Activated naive CD4-positive, alpha-beta T cell treated with anti-CD3 and anti-CD28 coated beads, Interleukin-2, amount 50 U/mL, for 24 hours (primary cell): ENCODE results near the gene PPARG.

Experiments
- H3K27ac Mint-ChIP-seq: one replicate; pipeline ENCODE4 v1.8.0; 2021; ENCODE audit warnings: mild to moderate bottlenecking, mixed read lengths
- H3K27me3 Mint-ChIP-seq: one replicate; pipeline ENCODE4 v1.8.0; 2021; ENCODE audit warnings: mixed read lengths
- H3K36me3 Mint-ChIP-seq: one replicate; pipeline ENCODE4 v1.8.0; 2021; ENCODE audit warnings: mixed read lengths
- H3K4me1 Mint-ChIP-seq: one replicate; pipeline ENCODE4 v1.8.0; 2021; ENCODE audit warnings: mixed read lengths
- H3K4me3 Mint-ChIP-seq: one replicate; pipeline ENCODE4 v1.8.0; 2021; ENCODE audit warnings: mild to moderate bottlenecking, mixed read lengths
- H3K9me3 Mint-ChIP-seq: one replicate; pipeline ENCODE4 v1.8.0; 2021; ENCODE audit warnings: mixed read lengths

The PPARG gene

GRCh38 chr3:12339701-12340480 is 51.0 kb downstream of the PPARG start:
- no peak overlapping the region for H3K27ac Mint-ChIP-seq
- no peak overlapping the region for H3K4me3 Mint-ChIP-seq
- peaks cover 3% of the 10 kb centered on the region for H3K27me3 Mint-ChIP-seq
- no peaks in the 10 kb centered on the region for H3K9me3 Mint-ChIP-seq
- H3K4me1 Mint-ChIP-seq = peaks cover 17% of the 10 kb centered on the region
- no peaks in the 10 kb centered on the region for H3K36me3 Mint-ChIP-seq

- peaks cover 17% of the 10 kb centered on the region for H3K4me1 Mint-ChIP-seq
- H3K27ac Mint-ChIP-seq = no peak overlapping the region
- H3K36me3 Mint-ChIP-seq = no peaks in the 10 kb centered on the region
- H3K4me3 Mint-ChIP-seq = no peak overlapping the region
- H3K9me3 Mint-ChIP-seq = peaks cover under 1% of the 10 kb centered on the region
- peaks cover 3% of the 10 kb centered on the region for H3K27me3 Mint-ChIP-seq
Measured at GRCh38 chr3:12340506-12340905, 51.6 kb downstream of the PPARG start.

- Mint-ChIP-seq H3K4me3 (no peak overlapping the region), H3K27me3 (peaks cover 8% of the 10 kb centered on the region), H3K4me1 (peaks cover 8% of the 10 kb centered on the region), H3K36me3 (no peaks in the 10 kb centered on the region), H3K9me3 (peaks cover 4% of the 10 kb centered on the region), H3K27ac (no peak overlapping the region)
Measured at GRCh38 chr3:12342151-12342550, 53.3 kb downstream of the PPARG start.

- Mint-ChIP-seq H3K9me3 (peaks cover 4% of the 10 kb centered on the region), H3K4me3 (no peak overlapping the region), H3K4me1 (peaks cover 8% of the 10 kb centered on the region), H3K36me3 (no peaks in the 10 kb centered on the region), H3K27ac (no peak overlapping the region), H3K27me3 (peaks cover 13% of the 10 kb centered on the region)
Measured at GRCh38 chr3:12343047-12343501, 54.2 kb downstream of the PPARG start.

- H3K4me3 Mint-ChIP-seq = no peak overlapping the region
- no peak overlapping the region for H3K27ac Mint-ChIP-seq
- peaks cover 13% of the 10 kb centered on the region for H3K27me3 Mint-ChIP-seq
- no peaks in the 10 kb centered on the region for H3K36me3 Mint-ChIP-seq
- peaks cover 4% of the 10 kb centered on the region for H3K9me3 Mint-ChIP-seq
- H3K4me1 Mint-ChIP-seq = peaks cover 8% of the 10 kb centered on the region
Measured at GRCh38 chr3:12345141-12345561, 56.3 kb downstream of the PPARG start.

- Mint-ChIP-seq H3K9me3 (peaks cover 4% of the 10 kb centered on the region), H3K27me3 (peaks cover 13% of the 10 kb centered on the region), H3K36me3 (no peaks in the 10 kb centered on the region), H3K27ac (no peak overlapping the region), H3K4me1 (peaks cover 8% of the 10 kb centered on the region), H3K4me3 (no peak overlapping the region)
Measured at GRCh38 chr3:12345584-12346494, 57.0 kb downstream of the PPARG start.

- no peak overlapping the region for H3K27ac Mint-ChIP-seq
- peaks cover 4% of the 10 kb centered on the region for H3K9me3 Mint-ChIP-seq
- peaks cover 12% of the 10 kb centered on the region for H3K27me3 Mint-ChIP-seq
- no peak overlapping the region for H3K4me3 Mint-ChIP-seq
- peaks cover 8% of the 10 kb centered on the region for H3K4me1 Mint-ChIP-seq
- no peaks in the 10 kb centered on the region for H3K36me3 Mint-ChIP-seq
Measured at GRCh38 chr3:12347301-12347700, 58.4 kb downstream of the PPARG start.

GRCh38 chr3:12349895-12350811 is 61.3 kb downstream of the PPARG start:
- H3K4me3 Mint-ChIP-seq = no peak overlapping the region
- H3K27me3 Mint-ChIP-seq = peaks cover 11% of the 10 kb centered on the region
- H3K27ac Mint-ChIP-seq = no peak overlapping the region
- peaks cover 8% of the 10 kb centered on the region for H3K4me1 Mint-ChIP-seq
- peaks cover 4% of the 10 kb centered on the region for H3K9me3 Mint-ChIP-seq
- no peaks in the 10 kb centered on the region for H3K36me3 Mint-ChIP-seq

GRCh38 chr3:12351145-12351544 is 62.3 kb downstream of the PPARG start:
- Mint-ChIP-seq H3K9me3 (no peaks in the 10 kb centered on the region), H3K4me1 (no peaks in the 10 kb centered on the region), H3K36me3 (no peaks in the 10 kb centered on the region), H3K27ac (no peak overlapping the region), H3K4me3 (no peak overlapping the region), H3K27me3 (peaks cover 7% of the 10 kb centered on the region)

GRCh38 chr3:12352253-12352652 is 63.4 kb downstream of the PPARG start:
- no peaks in the 10 kb centered on the region for H3K9me3 Mint-ChIP-seq
- no peak overlapping the region for H3K27ac Mint-ChIP-seq
- H3K4me3 Mint-ChIP-seq = no peak overlapping the region
- no peaks in the 10 kb centered on the region for H3K36me3 Mint-ChIP-seq
- H3K4me1 Mint-ChIP-seq = no peaks in the 10 kb centered on the region
- H3K27me3 Mint-ChIP-seq = peaks cover 9% of the 10 kb centered on the region

- Mint-ChIP-seq H3K36me3 (no peaks in the 10 kb centered on the region), H3K9me3 (no peaks in the 10 kb centered on the region), H3K27ac (no peak overlapping the region), H3K4me3 (no peak overlapping the region), H3K27me3 (peaks cover 6% of the 10 kb centered on the region), H3K4me1 (no peaks in the 10 kb centered on the region)
Measured at GRCh38 chr3:12352755-12353154, 63.9 kb downstream of the PPARG start.

GRCh38 chr3:12353796-12354525 is 65.1 kb downstream of the PPARG start:
- no peaks in the 10 kb centered on the region for H3K9me3 Mint-ChIP-seq
- no peak overlapping the region for H3K27ac Mint-ChIP-seq
- no peaks in the 10 kb centered on the region for H3K36me3 Mint-ChIP-seq
- H3K4me1 Mint-ChIP-seq = no peaks in the 10 kb centered on the region
- peaks cover 6% of the 10 kb centered on the region for H3K27me3 Mint-ChIP-seq
- H3K4me3 Mint-ChIP-seq = no peak overlapping the region

GRCh38 chr3:12356175-12356574 is 67.3 kb downstream of the PPARG start:
- Mint-ChIP-seq H3K27ac (no peak overlapping the region), H3K4me3 (no peak overlapping the region), H3K4me1 (no peaks in the 10 kb centered on the region), H3K36me3 (no peaks in the 10 kb centered on the region), H3K9me3 (no peaks in the 10 kb centered on the region), H3K27me3 (peaks cover 6% of the 10 kb centered on the region)

- H3K27me3 Mint-ChIP-seq = peaks cover 6% of the 10 kb centered on the region
- H3K4me3 Mint-ChIP-seq = no peak overlapping the region
- no peak overlapping the region for H3K27ac Mint-ChIP-seq
- no peaks in the 10 kb centered on the region for H3K36me3 Mint-ChIP-seq
- H3K9me3 Mint-ChIP-seq = no peaks in the 10 kb centered on the region
- H3K4me1 Mint-ChIP-seq = no peaks in the 10 kb centered on the region
Measured at GRCh38 chr3:12356996-12357395, 68.1 kb downstream of the PPARG start.

- Mint-ChIP-seq H3K27me3 (peaks cover 4% of the 10 kb centered on the region), H3K4me3 (no peak overlapping the region), H3K36me3 (no peaks in the 10 kb centered on the region), H3K4me1 (no peaks in the 10 kb centered on the region), H3K27ac (no peak overlapping the region), H3K9me3 (no peaks in the 10 kb centered on the region)
Measured at GRCh38 chr3:12357456-12357855, 68.6 kb downstream of the PPARG start.
